T-helper 2 cell (primary cell): Measurements from ENCODE around the gene NCOA7.
"Not testable (repeated sequence)": the region's sequence is repeated elsewhere in the genome, so short reads cannot be mapped to it uniquely, and the experiment has no call there.

Experiments
- DNase-seq, 5 experiments: peaks; one replicate each; pipeline versions ENCODE4 v3.0.0 to v3.0.0-alpha.2; 2012 to 2022

NCOA7 gene

DNA sequence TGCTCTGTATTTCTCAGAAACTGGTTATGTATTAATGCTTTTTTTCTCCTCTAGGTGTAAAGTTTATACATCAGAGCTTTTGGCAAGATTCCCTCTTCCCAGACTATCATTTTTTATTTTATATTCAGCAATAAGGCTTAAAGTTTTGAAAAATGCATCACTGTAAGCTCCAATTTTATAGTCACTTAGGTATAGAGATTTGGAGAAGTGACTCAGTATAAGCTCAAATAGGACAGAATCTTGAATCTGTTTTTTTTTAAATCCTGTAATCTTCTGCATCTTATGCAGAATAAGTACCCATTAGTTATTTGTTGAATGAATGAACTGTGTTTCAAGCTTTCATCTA, 1.0 kb downstream of the NCOA7 start:
- DNase-seq, result no peak

- no peak for DNase-seq
Observed at GRCh38 chr6:125792172-125792571, 1.4 kb downstream of the NCOA7 start.

GRCh38 chr6:125792680-125793079, 1.9 kb downstream of the NCOA7 start:
- no peak for DNase-seq

DNA sequence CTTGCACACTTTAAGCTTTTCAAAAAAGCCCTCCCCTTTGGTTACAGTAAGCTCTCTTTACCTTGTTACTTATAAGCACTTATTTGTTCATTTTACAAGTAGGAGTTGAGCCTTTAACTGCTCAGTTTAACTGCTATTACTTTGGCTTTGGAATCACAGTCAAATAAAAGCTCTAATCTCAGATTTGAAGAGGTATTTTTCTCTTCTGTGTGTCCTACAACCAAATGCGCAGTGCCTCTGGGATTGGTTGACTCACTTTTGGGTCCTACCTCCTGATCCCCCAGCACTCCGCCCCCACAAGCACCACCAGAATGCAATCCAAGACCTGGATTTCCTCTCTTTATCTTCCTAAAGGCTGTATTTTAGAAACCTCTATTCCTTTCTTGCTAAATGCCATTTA, 2.5 kb downstream of the NCOA7 start:
- no peak for DNase-seq

GRCh38 chr6:125793863-125794262, 3.1 kb downstream of the NCOA7 start:
- DNase-seq, result peak in 2 of 5 experiments; percentile 18 to 66

DNA sequence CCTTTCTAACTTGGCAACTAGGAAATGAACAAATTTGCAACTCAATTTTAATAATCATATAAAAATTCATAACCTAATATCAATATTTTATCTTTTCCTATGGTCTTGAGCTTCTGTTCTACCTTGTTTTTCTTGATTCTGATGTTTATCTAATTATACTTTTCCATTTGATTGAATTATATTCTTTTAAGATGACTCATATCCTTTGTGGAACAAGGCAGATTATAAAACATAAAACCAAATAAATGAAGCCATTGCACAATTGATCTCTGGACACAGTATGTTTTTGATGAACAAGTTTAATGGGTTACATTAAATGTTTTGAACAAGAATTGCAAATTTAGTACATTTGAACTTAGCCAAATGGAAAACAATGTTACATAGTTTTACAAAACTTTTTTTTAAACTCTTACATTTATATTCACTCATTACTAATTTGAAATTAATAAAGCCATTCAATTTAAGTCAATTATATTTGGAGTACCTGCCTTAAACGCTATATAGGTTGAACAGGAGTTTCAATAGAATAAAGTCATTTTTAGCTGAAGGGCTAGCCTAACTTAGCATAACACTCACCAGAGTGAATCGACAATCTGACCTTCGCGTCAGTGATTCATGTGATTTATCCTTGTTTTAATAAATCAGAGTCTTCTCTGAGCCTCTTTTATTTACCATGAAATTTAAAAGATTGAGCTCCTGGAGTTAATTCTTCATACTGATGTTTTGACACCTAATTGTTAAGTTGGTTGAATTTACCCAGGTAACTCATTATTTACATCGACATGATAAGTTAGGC, 3.8 kb downstream of the NCOA7 start:
- DNase-seq, result no peak

DNA sequence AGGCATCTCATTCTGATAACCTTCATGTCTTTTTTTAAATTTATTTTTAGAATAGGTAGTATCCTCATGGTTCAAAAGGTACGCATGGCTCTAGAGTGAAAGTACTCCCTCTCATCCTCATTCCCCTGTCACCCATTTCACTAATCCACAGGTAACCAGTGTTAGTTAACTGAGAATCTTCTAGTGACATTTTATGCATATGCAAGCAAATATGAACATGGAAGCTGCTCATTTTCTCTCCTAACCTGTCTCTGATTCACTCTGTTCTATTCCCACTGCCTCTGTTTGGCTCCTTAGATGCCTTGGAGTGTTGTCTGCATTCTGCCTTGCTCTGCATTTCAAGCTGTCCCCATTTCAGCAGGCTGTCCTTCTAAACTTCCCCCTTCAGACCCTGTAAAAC, 4.5 kb downstream of the NCOA7 start:
- DNase-seq, result no peak

DNA sequence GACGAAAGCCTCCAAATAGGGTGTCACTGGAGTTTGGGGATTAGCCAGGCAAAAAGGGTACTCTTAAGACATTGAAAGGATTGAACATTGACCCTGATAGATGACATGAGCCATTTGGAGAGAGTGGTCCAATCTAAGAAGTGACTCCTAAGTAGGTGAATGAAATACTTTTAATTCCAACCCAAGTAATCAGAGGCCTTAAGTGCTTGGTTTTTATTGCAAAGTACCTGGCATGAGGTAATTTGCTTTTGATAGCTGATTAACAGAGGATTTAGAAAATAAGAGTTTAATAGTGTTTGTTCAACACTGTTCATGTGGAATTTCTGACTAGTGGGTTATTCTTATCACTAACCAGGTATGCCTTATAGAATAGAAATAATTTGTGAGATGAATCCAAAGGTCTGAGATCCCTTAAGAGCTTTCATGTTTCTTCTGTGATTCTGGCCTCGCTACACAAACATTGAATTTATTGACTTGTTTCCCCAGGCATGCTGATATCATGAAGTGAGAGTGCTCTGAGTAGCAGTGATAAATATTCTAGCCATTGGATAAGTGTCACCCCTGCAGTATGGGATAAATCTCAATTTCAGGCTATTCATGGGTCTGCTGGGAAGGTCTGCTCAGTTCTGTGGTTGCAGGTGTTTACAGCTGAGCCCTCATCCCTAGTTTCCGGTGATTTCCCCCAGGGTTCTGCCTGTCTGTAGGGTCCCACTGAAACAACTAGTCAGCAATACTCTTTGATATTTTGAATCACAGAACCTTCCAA, 6.5 kb downstream of the NCOA7 start:
- DNase-seq, result no peak

DNA sequence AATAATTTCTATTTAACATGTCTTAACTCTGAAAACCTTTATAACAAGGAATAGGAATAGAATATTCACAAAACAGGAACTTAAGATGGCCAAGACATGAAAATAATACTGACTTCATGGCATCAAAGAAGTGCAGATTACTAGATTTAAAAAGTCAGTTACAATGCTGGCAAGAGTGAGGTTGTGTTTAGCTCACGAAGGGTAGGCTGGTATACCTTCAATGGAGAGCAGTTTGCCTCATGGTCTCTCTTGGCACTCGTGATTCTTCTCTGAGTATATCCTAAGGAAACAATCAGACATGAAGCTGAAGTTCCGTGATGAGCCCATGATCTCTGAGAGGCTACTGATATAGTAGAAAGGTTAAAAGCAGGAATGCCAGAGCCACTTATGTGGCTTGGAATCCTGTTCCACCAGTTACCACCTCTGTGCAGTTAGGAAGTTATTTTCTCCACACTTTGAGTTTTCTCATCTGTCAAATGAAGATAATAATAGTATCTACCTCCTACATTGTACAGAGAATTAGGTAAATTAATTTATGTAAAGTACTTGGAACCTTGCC, 7.2 kb downstream of the NCOA7 start:
- DNase-seq, result no peak

GRCh38 chr6:125798734-125799508, 8.2 kb downstream of the NCOA7 start:
- DNase-seq, result no peak

DNA sequence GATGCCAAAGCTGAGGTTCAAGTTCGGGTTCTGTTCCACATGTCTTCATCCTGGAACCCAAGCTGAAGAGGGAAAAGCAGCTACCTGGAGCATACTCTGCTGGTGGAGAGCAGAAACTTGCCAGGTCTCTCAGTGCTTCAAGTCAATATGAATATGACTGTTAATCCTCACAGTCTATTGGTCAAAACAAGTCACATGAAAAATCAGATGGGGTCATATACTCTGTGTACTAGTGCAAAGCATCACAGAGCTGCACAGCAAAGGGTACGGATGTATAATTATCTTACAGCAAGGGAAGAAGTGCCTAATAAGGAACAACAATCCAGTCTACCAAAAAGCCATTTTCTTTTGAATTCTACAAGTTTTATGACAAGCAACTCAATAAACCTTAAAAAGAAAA, 11.6 kb downstream of the NCOA7 start:
- peak in 1 of 5 experiments; percentile 44 for DNase-seq

DNA sequence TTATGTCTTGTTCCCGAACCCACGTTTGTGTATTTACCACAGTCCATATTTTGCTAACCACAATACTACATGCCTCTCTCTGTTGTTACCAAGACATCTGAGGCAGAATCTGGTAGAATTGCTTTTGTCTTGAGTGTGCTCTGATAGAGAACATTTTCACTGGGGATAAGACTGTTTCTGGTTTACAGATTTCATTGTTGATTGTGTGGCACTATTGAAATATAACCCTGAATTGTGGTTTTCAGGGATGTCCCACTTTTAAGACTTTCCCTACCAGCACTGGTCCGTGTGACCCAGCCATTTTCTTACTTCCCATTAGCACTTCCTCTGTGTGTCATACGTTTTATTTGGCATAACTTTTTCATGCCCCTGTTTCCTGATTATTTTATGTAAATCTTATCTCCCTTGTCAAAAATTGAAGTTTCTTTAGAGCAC, 12.2 kb downstream of the NCOA7 start:
- DNase-seq, result peak in 1 of 5 experiments; percentile 78

GRCh38 chr6:125804264-125804663, 13.5 kb downstream of the NCOA7 start:
- peak in 2 of 5 experiments; percentile 31 to 92 for DNase-seq

GRCh38 chr6:125804866-125805425, 14.2 kb downstream of the NCOA7 start:
- DNase-seq, result not testable (repeated sequence)

GRCh38 chr6:125806813-125807212, 16.1 kb downstream of the NCOA7 start:
- no peak for DNase-seq

- peak in 1 of 5 experiments; percentile 72 for DNase-seq
Observed at GRCh38 chr6:125807293-125807692, 16.5 kb downstream of the NCOA7 start.

- peak in 1 of 5 experiments; percentile 72 for DNase-seq
Observed at GRCh38 chr6:125808060-125808459, 17.3 kb downstream of the NCOA7 start.

GRCh38 chr6:125808591-125808990, 17.8 kb downstream of the NCOA7 start:
- DNase-seq, result no peak

DNA sequence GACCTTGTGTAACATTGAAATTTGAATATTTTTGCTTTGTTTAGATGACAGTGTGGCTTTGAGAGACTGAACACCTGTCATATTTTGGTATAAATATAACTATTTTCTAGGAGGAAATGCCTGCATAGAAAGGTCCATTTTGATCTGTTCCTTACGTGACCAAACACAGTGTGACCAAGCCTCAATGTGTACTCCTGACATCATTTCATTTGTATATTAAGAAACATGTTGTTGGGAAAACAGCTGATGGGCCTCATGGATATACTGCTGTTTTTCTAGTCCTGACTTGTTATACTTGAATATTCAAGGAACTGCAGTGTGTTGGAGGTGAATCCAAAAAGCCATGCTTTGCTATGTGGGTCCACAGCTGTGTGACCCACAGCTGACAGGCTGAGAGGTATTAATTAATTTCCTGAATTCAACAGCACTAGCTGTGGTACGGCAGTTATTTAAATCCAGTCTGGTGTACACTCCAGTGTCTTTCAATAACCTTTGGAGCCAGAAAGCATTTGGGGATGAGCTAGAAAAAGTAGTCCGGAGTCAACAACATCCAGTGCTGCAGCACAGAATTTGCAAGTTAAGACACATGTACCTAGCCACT, 18.9 kb downstream of the NCOA7 start:
- DNase-seq, result no peak

DNA sequence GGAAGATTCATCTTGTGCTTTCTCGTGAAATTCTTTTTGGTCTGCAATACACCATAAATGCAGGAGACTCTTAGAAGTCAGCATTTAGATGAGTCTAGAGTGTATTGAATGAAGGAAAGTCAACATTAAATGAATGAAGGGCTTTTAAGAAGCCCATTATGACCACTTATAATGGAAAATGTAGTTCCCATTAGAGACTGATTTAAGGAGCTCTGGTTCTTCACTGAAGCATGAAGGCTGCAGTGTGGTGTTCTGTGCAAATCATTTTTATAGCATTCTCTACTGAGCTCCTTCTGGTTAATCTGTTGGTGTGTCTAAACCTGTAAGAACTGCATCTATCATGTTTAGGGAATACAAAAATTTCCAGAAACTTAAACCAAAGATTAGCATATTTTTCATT, 19.7 kb downstream of the NCOA7 start:
- DNase-seq, result no peak

DNA sequence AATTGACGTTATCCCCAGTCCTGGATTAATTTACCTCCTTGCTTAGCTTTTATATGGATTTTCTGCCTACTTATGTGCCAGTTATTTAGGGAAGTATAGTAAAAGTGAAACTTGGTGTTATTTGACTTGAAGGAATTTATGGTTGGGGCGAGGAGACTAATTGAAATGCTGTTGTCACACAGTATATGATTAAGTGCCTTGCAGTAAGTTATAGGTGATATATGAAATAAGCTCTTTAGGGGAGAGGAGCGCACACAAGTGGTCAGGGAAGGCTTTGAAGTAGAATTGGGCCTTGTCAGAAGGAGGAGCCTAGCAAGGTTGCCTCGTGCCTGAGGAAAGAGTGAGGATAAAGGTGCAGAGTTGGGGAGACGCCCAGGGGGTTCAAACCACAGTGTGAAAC, 20.5 kb downstream of the NCOA7 start:
- DNase-seq, result no peak
